SK-N-DZ (cell line): ENCODE results near the gene PKN2.

Source experiments
- DNase-seq: peaks from one replicate; pipeline ENCODE4 v3.0.0-alpha.2; 2015; ENCODE audit warnings: low spot score

Gene PKN2

DNA sequence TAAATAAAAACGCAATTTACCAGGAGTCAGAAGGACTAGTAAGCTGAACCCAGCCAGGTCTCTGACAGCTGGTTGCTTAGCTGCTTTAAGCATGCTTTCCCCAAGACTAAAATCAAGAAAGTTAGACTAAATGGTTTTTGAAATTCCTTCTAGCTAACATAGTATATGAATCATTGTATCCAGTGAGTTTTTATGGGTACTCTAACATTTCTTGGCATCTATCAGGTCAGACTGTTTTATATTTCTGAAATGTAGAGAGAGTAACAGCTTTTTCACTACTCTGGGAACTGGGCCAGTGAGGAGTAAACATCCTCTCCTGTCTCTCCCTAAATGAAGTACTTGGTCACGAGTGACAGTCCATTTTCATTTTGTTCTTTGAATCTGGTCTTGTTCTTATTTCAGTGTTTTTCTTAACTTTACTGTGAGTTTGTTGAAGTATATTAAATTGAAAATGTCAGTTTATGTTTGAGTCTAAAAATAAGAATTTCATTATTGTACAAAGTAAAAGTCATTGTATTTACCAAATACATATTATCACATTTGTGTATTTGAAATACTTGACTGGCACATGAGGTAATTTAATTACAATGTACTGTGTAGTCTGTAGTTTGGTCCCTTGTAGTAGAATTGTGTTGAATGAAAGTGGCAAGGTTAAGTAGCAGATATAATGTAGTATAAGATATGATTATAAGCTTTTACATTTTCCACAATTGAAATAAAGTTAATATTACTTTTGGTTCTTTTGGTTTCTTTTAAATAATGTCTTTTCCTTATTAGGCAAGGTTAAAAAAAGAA is 47.6 kb downstream of the PKN2 start:
- DNase-seq: no peak

DNA sequence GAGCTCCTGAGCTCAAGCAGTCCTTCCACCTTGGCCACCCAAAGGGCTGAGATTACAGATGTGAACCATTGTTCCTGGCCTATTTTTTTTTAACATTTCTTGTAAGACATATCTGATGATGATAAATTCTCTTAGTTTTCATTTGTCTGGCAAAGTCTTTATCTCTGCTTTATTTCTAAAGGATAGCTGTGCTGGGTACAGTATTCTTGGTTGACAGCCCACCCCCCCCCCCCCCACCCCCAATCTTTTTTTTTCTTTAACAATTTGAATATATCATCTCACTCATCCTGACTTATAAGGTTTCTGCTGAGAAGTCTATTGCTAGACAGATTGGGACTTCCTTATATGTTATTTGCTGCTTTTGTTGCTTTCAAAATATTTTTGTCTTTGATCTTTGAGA is 51.3 kb downstream of the PKN2 start:
- no peak for DNase-seq

DNA sequence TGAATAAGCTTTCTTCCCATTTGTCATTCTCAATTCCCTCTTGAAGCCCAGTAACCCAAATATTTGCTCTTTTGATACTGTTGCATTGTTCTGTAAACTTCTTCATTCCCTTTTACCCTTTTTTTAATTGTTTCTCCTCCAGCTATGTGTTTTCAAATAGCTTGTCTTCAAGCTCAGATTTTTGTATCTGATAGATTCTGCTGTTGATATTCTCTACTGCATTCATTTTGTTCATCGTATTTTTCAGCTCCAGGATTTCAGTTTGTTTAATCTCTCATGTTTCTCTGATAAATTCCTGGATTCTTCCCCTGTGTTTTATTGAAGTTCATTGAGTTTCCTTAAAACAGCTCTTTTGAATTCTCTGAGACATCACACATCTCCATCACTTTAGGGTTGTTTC is 51.8 kb downstream of the PKN2 start:
- no peak for DNase-seq

DNA sequence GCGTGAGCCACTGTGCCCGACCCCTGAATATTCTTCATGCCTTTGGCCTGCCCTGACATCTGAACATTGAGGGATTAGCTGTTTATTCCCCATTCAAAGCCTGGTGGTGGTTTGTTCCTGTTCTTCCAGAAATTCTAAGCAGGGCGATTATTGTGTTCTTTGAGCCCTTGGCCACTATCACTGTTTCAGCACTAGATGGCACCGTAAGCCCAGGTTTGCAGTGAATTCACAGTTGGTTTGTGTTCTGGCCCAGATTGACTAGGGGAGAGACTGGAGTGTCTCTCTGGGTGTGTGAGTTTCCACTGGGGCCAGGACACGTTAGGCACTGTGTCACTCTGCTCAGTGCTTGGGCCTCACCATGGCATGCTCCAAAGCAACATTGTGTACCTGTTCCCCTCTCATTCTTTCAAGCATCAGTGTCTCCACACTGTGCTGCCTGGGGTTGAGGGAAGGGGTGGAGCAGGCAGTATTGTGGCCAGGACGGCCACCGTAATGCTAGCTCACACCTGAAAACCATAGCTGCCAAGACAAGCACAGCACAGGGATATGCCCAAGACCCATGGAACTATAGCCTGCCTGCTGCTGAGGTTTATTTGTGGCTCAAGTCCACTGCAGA is 52.7 kb downstream of the PKN2 start:
- DNase-seq: no peak

DNA sequence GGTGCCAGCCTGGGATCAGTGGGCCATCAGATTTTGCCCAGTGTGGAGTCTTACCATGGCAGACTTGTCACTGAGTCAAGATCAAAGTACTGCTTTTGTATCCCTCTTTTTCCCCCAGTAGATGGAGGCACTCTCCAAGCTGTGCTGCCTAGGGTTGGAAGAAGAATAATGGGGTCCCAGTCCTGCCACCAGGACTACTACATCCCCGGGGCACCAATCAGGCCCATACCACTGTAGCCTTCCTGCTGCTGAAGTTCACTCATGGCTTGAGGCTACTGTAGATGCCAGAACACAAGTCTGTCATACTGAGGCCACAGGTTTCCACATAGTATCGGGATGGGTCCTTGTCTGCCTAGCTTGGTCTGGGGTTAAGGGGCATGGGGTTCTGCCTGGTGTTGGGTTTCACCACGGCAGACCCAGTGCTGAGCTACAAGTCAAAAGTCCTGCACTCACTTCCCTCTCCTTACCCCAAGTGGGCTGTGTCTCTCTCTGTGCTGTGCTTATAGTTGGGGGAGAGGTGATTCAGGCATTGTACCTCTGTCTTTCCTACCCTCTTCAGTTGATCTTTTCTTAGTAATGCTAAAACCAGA is 53.4 kb downstream of the PKN2 start:
- DNase-seq: no peak

DNA sequence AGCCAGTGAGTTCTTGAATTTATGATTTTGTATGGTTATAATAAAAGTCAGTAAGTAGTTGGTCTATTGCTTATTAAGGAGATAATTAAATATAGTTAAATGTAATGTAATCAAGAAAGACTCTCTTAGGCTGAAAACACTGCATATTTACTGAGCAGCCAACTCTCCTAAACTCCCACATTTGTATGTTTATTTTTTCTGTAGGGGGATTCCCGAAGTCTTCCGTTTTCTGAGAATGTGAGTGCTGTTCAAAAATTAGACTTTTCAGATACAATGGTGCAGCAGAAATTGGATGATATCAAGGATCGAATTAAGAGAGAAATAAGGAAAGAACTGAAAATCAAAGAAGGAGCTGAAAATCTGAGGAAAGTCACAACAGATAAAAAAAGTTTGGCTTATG is 56.7 kb downstream of the PKN2 start:
- no peak for DNase-seq

DNA sequence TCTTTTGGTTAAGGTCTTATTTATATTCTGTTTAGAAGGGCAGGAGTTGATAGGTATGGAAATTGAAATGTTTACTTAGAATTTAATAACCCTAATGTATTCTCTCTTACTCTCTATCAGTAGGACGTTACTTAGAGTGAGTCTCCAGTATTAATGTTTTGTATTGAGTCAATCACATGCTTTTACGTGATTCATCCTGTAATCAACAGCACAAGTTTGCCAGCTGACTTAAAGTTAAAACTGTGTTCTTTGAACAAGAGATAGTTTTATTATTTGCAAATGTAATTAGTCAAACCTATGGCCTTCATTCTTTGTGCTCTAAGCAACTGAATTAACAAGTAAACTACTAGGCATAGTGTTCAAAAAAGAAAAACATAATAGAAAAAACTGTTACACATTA is 57.3 kb downstream of the PKN2 start:
- DNase-seq: no peak

DNA sequence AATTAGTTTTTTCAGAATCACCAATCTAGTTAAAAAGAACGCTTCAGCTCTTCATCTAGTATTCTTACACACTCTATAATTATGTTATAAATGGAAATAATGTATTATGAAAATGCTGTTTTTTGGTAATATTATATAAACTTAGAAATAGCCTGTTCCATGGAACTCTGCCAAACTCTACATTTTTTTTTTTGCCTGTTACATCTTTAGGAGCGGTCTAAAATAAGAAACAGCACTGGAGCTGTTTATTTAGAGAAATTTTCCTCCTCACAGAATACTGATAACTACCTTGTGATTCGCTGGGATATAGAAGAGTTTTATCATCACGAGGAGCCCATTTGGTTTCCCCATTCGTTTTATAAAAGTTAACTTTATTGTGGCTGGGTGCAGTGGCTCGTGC is 58.5 kb downstream of the PKN2 start:
- no peak for DNase-seq

DNA sequence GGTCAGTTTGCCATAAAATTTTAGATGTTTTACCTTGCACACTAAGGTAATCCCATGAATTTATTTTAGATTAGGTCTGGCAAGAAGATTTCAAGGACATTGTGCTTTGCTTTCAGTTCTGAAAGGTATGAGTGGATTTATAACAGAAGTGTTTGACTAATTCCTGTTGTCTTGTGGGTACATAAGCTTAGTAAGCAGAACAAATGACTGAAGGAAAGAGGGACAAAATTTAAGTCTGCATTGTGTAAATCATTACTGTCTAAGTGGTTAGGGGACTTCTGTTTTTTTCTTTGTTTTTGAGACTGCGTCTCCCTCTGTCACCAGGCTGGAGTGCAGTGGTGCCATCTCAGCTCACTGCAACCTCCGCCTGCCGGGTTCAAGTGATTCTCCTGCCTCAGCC is 60.1 kb downstream of the PKN2 start:
- DNase-seq: no peak

DNA sequence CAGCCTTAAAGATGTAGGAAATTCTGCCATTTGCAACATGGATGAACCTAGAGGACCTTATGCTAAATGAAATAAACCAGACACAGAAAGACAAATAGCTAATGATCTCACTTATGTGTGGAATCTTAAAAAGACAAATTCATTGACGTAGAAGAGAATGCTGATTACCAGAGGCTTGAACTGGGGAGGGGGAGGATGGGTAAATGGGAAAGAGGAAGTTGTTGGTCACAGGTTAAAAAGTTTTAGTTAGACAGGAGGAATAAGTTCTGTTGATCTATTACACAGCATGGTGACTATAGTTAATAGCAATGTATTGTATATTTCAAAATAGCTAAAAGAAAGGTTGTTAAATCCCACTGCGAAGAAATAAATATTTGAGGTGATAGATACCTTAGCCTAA is 62.8 kb downstream of the PKN2 start:
- no peak for DNase-seq

DNA sequence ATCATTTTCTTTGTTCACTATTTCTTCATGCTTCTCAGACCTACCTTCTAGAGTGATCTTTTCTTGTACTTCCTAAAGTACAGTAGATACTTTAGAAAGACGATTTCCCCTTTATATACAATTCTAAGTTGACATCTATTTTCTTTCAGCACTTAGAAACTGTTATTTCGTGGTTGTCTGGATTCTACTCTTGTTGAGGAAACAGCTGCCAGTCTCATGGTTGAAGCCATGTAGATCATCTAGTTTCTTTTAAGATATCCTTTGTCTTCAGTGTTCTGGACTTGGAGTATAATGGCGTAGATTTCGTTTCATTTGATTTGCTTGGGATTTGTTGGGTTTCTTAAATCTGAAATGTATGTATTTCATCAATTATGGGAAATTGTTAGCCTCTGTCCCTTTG is 67.6 kb downstream of the PKN2 start:
- no peak for DNase-seq

DNA sequence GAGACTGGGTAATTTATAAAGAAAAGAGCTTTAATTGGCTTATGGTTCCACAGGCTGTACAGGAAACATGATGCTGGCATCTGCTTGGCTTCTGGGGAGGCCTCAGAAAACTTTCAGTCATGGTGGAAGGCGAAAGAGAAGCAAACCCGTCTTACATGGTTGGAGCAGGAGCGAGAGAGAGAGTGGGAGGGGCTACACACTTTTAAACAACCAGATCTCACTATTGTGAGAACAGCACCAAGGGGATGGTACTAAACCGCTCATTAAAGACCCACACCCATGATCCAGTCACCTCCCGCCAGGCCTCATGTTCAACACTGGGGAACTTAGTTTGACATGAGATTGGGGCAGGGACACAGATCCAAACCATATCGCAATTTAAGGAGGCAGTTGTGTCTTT is 69.4 kb downstream of the PKN2 start:
- no peak for DNase-seq

DNA sequence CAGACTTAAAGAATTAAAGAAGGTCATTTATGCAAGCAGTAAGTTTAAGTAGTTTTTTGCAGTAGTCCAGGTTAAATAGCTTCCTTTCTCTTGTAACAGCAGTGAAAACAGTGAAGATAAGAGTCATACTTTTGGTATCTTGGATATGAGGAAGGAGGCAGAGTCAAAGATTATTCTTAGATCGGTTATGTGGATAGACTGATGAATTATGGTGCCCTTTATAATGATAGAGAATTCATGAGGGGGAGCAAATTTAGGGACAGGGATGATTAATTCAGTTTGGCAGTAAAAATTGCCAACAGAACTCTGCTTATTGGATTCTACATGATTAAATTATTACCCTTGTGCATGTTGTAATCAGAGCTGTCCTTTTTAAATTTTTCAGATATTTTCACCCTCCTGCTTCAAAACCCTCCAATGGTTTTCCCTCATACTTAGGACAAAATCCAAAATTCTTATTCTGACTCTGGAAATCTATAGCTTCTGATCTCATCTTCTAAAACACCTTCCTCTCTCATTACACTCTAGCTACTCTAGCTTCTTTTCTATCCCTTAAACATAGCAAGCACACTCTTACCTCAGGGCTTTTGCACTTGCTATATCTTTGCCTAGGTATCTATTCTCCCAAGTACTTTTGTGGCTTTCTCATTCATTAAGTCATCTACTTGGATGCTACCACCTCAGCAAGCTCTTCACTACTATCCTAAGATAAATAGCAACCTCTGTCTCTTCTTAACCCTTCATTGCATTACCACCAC is 79.8 kb downstream of the PKN2 start:
- no peak for DNase-seq

DNA sequence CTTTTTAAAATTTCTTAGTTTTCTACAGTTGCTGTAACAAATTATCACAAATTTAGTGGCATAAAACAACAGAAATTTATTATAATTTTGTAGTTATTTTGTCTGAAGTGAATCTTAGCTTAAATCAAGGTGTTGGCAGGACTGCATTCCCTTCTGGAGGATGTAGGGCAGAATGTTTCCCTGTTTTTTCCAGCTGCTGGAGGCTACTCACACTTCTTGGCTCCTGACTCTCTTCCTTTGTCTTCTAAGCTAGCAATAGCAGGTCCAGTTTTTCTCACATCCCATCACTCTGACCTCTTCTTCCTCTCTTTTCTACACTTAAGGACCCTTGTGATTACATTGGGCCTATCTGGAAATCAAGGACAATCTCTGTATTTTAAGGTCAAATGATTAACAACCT is 84.1 kb downstream of the PKN2 start:
- no peak for DNase-seq

DNA sequence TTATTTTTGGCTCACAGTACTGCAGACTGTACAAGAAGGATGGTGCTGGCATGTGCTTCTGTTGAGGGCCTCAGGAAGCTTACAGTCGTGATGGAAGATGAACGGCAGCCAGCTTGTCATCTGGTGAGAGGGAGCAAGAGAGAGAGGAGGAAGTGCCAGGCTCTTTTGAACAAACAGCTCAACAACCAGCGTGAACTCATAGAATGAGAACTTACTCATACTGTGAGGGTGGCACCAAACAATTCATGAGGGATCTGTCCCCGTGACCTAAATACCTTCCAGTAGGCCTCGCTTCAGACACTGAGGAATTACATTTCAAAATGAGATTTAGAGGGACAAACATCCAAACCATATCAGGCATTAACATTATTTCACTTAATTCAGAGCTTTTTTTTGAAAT is 84.7 kb downstream of the PKN2 start:
- no peak for DNase-seq

DNA sequence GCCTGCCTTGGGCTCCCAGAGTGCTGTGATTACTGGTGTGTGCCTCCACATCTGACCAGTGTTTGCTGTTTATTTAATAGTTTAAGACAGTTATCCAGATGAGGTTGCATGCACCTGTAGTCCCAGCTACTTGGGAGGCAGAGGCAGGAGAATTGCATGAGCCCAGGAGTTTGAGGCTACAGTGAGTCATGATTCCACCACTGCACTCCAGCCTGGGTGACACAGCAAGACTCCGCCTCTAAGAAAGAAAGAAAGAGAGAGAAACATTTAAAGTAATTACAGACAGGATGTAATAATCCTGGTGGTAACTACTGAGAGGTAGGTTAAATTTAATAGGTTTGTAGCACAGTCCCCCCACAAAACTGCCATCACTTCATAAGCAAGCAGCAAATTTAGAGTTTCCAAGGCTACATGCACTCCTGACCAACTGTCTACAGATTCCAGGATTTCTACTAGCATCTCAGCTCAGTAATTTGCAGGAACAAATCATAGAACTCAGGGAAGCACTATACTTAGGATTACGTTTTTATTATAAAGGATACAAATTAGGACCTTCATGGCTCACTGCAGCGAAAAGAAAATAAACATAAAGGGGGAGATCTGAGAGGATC is 89.6 kb downstream of the PKN2 start:
- no peak for DNase-seq

DNA sequence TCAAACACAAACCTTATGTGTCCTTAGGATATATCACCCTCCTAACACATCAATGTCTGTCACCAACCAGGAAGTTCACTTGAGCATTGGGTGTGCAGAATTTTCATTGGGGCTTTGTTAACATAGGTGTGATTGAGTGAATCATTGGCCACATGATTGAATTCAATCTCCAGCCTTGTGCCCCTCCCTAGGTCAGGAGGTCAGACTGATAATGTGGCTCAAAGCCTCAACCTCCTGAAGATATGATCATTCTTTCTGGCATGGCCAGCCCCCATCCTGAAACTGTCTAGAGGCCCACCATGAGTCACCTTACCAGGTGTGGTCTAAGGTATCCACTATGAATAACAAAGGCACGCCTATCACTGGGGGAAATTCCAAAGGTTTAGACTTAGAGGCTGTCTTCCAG is 90.1 kb downstream of the PKN2 start:
- DNase-seq: no peak

DNA sequence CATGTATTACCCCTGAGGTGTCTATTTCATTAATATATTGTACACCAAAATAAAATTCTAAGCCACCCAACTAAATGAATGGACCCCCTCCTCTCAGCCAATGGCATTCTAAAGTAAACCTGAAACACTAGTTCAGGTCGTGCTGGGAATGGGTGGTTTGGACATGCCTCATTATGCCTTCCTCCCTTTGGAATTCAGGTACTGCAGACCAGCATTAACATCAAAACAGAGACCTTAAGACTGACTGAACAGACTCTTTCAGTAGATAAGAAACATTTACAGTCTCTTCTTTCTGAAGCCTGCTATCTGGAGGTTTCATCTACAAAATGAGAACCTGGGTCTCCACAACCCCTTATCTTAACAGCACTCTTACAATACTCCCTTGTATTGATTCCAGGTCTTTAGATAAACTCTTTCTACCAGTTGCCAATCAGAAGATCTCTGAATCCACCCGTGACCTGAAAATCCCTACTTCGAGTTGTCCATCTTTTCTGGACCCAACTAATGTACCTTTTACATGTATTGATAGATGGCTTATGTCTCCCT is 93.6 kb downstream of the PKN2 start:
- no peak for DNase-seq

DNA sequence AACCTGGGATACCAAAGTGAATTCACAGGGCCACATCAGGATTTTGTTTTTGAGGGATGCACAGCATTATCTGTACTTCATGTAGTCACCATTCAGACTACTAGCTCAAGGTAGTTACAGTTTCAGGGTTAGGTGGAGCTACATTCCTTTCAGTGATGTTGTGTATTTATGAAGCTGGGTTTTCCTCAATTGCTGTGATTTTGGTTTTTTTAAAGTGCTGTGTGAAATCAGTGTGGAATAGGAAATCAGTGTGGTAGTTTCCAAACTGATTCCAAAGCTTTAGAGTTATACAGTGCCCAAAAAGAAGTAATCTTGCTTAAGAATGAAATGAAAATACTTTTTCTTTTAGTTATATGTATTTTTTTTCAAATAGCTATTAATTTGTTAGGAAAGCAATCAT is 95.8 kb downstream of the PKN2 start:
- DNase-seq: no peak

DNA sequence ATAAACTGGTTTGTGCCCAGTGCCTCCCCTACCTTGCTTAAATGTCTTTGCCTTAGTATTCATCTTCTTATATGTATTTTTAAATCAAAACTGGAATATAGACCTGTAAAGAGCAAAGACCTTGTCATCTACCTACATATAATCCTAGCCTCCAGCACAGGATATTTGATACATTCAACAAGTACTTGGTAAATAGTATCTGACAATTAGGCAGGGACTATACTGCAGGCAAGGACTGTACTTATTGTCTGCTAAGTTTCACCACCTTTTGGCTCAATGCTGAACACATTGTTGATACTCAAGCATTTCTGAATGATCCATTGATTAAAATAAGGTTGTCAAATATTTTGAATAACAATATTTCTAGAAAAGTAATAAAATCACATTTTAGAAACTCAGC is 96.4 kb downstream of the PKN2 start:
- DNase-seq: no peak

DNA sequence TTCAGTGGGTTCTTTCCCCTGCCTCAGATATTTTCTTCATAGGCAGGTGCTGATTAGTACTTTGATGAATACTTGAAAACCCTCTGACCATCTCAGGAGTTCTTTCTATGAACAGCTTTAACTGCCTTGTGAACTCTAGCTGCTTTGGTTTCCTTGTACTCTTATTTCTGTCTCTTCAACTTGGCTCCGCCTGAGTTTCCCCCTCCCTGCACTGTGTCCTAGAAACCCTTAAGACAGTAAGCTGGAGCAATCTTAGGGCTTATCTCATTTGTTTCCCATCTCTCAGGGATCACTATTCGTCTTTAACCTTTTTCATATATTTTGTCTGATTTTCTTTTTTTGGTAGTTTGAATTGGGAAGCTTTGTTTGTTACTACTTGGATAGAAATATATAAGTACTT is 99.1 kb downstream of the PKN2 start:
- no peak for DNase-seq

DNA sequence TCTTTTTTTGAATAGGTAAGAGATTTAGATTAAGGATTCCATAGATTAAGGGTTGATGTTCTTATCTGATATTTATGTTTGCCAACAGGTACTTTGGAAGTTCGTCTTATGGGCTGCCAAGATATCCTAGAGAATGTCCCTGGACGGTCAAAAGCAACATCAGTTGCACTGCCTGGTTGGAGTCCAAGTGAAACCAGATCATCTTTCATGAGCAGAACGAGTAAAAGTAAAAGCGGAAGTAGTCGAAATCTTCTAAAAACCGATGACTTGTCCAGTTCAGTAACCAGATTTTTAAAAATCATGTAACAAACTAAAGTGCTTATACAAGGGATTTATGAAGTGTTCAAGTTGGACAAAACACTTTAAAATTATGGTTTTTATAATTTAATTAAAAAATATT is 100.5 kb downstream of the PKN2 start:
- DNase-seq: no peak
